Lung (tissue), 12 donors: ENCODE data around the gene PLCB2. TPM values are rescaled to one million over a fixed set of nuclear protein-coding genes. Genes with fewer than 3 reads are reported as not detected.

Experiments used
- ATAC-seq: fragments of 200-7000 bp; cut with Tn5 transposase; one replicate; pipeline ENCODE4 v1.9.1; 2020; ENCODE audit warnings: moderate number of reproducible peaks; ENCODE audit not compliant: insufficient read depth, low FRiP score
- DNase-seq, 3 donors: peaks; one replicate each; pipeline ENCODE4 v3.0.0-alpha.2; 2013 to 2017
- H3K27ac ChIP-seq, 2 donors: one replicate each; pipeline ENCODE4 v1.5.1; 2013; ENCODE audit warnings: mild to moderate bottlenecking in 2 of 2, moderate library complexity in 2 of 2, control low read depth in 1 of 2, inconsistent platforms in 1 of 2, low read depth in 1 of 2, low read length in 1 of 2
- H3K27me3 ChIP-seq, 3 donors: one replicate each; pipeline ENCODE4 v1.5.1; 2013; ENCODE audit warnings: low read length in 2 of 3; ENCODE audit not compliant: control insufficient read depth in 3 of 3, insufficient read depth in 3 of 3
- H3K36me3 ChIP-seq, 4 donors: one replicate each; pipeline ENCODE4 v1.5.1; 2013; ENCODE audit warnings: low read length in 4 of 4, mild to moderate bottlenecking in 1 of 4, moderate library complexity in 1 of 4; ENCODE audit not compliant: control insufficient read depth in 4 of 4, insufficient read depth in 4 of 4
- H3K4me1 ChIP-seq, 5 donors: one replicate each; pipeline ENCODE4 v1.5.1; 2013; ENCODE audit warnings: low read length in 5 of 5, mild to moderate bottlenecking in 2 of 5, moderate library complexity in 1 of 5; ENCODE audit not compliant: control insufficient read depth in 5 of 5, insufficient read depth in 5 of 5
- H3K4me3 ChIP-seq: one replicate; pipeline ENCODE4 v1.5.1; 2013; ENCODE audit warnings: mild to moderate bottlenecking, control low read depth, moderate library complexity
- H3K9ac ChIP-seq, 2 donors: one replicate each; pipeline ENCODE4 v1.5.1; 2013; ENCODE audit warnings: low read length in 2 of 2, control low read depth in 1 of 2; ENCODE audit not compliant: insufficient read depth in 1 of 2
- H3K9me3 ChIP-seq, 4 donors: one replicate each; pipeline ENCODE4 v1.5.1; 2013; ENCODE audit warnings: low read length in 3 of 4, mild to moderate bottlenecking in 1 of 4, moderate library complexity in 1 of 4; ENCODE audit not compliant: control insufficient read depth in 4 of 4, insufficient read depth in 3 of 4
- WGBS, 2 donors: extraction: QIAGEN DNeasy Blood & Tissue Kit; methylation state at CpG; one replicate each; pipeline ENCODE4 v1.1.7; 2013; 5-methylcytosine and 5-hydroxymethylcytosine counted together
- polyA plus RNA-seq, 2 donors: library from polyadenylated mRNA; stranded (reverse); fragments of 200-250 nt; gene quantifications; one replicate each; pipeline ENCODE4 v1.2.1, GENCODE V29; 2013
- total RNA-seq, 2 donors: library from RNA; depleted of rRNA in 1 of 2; stranded (reverse); fragments of >200 nt in 1 of 2; gene quantifications; one replicate each; pipeline ENCODE4 v1.2.1, GENCODE V29; 2014 to 2021
- TF ChIP-seq, protein P1 (sequence below): IDR thresholded peaks from 2 replicates; pipeline ENCODE4 v1.5.1; 2012; ENCODE audit warnings: mild to moderate bottlenecking; ENCODE audit errors: control extremely low read depth, extremely low read depth
- donor health status: control.
- donor health status: control.
- donor health status: Bipolar disorder and iron deficiency.
- donor health status: healthy.
- donor health status: DM: yes; HTN: yes; CAD: no.

PLCB2 gene
- total and polyA plus RNA-seq, 4 donors = 17.9 to 76.7 (median 51.2) TPM

DNA sequence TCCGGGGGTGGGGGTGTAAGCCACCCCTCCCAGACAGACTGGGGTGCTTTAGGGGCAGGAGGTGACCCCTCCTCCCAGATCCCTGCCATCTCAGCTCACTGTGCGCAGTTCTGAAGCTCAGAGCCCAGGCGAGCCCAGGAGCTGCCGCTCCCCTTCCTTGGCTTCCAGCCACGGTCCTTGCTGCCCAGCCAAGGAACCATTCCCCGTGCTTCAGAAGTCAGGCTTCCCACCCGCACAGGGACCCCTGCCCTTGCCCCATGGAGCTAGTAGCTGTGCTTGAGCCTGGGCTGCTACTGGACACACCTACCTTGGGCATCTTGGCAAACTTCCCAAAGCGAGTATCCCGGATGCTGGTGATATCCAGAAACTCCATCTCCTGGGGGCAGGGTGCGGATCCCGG lies 4.8 kb downstream of the PLCB2 start:
- ATAC-seq = no peak
- Histone ChIP-seq H3K27ac (no peak overlapping the region), H3K9ac (no peak overlapping the region), H3K27me3 (no peaks in the 10 kb centered on the region), H3K4me1 (peaks cover 0 to 18% (median 4%) of the 10 kb centered on the region in 5 donors), H3K36me3 (peaks cover 0 to 6% (median 0%) of the 10 kb centered on the region in 4 donors), H3K9me3 (peaks cover 0 to 2% (median 0%) of the 10 kb centered on the region in 4 donors), H3K4me3 (no peak overlapping the region)
- DNase-seq = peak in 1 of 3 donors; percentile 39
- 71 to 83% methylated on average over 11 of the region's 11 CpGs for WGBS, 2 donors
- TF ChIP-seq, protein P1, sequence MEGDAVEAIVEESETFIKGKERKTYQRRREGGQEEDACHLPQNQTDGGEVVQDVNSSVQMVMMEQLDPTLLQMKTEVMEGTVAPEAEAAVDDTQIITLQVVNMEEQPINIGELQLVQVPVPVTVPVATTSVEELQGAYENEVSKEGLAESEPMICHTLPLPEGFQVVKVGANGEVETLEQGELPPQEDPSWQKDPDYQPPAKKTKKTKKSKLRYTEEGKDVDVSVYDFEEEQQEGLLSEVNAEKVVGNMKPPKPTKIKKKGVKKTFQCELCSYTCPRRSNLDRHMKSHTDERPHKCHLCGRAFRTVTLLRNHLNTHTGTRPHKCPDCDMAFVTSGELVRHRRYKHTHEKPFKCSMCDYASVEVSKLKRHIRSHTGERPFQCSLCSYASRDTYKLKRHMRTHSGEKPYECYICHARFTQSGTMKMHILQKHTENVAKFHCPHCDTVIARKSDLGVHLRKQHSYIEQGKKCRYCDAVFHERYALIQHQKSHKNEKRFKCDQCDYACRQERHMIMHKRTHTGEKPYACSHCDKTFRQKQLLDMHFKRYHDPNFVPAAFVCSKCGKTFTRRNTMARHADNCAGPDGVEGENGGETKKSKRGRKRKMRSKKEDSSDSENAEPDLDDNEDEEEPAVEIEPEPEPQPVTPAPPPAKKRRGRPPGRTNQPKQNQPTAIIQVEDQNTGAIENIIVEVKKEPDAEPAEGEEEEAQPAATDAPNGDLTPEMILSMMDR = no peak

DNA sequence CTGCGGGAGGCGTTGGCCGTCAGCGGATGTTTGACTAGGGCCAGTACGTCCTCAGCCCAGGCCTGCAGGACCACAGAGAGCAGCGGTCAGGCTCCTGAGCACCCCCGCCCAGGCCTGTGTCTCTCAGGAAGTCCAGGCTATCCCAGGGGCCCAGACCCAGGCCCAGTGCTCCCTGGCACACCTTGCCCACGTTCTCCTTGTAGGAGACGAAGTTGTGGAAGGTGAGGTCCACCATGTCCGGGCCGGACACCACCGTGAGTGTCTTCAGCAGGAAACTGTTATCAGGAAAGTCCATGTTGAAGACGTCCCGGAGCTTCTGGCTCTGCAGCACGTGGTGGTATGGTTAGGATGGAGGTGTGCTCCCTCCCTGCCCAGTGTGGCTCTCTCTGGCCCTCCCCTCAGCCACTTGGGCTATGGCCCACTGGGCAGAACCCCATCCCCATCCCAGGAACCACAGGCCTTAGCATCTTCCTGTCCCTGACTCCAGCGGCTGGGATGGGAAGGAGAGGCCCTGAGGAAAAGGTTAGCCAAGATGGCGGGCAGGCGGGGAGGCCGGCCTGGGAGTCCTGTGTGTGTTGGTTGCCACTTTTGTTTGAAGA lies 5.3 kb downstream of the PLCB2 start:
- Histone ChIP-seq H3K36me3 (peaks cover 0 to 6% (median 0%) of the 10 kb centered on the region in 4 donors), H3K9ac (no peak overlapping the region), H3K4me3 (no peak overlapping the region), H3K9me3 (peaks cover 0 to 2% (median 0%) of the 10 kb centered on the region in 4 donors), H3K27ac (no peak overlapping the region), H3K27me3 (no peaks in the 10 kb centered on the region), H3K4me1 (peaks cover 0 to 15% (median 4%) of the 10 kb centered on the region in 5 donors)
- TF ChIP-seq, protein P1 = no peak
- DNase-seq (no peak), ATAC-seq (no peak)
- WGBS, 2 donors = 92 to 94% methylated on average over 19 of the region's 19 CpGs

DNA sequence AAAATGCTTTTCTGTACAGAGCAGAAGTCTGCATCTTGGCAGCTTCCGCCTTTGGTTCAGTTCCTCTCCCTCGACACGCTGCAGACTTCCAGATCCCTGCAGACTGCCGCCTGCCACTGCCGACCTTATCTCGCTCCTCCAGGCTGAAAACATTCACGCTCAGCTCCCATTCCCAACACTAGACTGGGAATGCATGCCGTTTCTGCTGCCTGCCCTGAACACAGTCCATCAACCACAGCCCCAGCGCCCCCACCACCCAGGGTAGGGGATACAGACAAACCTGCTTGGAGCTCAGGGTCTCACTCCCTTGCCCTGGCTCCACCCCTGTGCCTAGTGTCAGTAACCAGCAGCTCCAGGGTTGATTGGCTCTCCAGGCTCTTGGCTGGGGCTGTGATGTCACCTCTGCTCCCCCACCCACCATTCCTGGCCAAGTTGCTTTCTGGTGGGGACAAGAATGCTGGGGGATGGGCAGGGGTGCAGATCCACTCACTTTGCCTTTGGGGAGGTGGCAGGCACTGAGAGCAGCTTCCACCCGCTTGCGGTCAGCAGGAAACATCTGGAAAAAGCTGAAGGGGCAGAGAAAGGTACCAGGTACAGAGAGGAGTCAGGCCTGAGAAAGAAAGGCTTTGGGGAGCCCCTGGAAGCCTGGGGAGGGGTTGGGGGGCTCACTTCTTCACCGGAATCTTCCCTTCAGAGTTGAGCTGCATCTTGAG lies 6.1 kb downstream of the PLCB2 start:
- Histone ChIP-seq H3K27me3 (no peaks in the 10 kb centered on the region), H3K9me3 (peaks cover 0 to 2% (median 0%) of the 10 kb centered on the region in 4 donors), H3K4me3 (no peak overlapping the region), H3K36me3 (peaks cover 0 to 6% (median 0%) of the 10 kb centered on the region in 4 donors), H3K4me1 (peaks cover 0 to 15% (median 4%) of the 10 kb centered on the region in 5 donors), H3K9ac (no peak overlapping the region), H3K27ac (no peak overlapping the region)
- TF ChIP-seq, protein P1 = no peak
- DNase-seq = peak; percentile 47 to 65 (median 50)
- WGBS, 2 donors = 43 to 57% methylated on average over 12 of the region's 12 CpGs
- ATAC-seq = no peak
